ENCODE results near the gene CPPED1. TPM values are rescaled to one million over a fixed set of nuclear protein-coding genes. Genes with fewer than 3 reads are reported as not detected.

Gene CPPED1
- total and polyA plus RNA-seq, 8 donors, result 9.1 to 33.3 (median 9.8) TPM

- Histone ChIP-seq H3K27me3 (no peaks in the 10 kb centered on the region), H3K36me3 (peaks cover 0 to 10% of the 10 kb centered on the region in 2 donors), H3K4me1 (peaks cover 0 to 13% of the 10 kb centered on the region in 2 donors), H3K27ac (no peak overlapping the region), H3K9me3 (peaks cover 0 to 3% of the 10 kb centered on the region in 2 donors), H3K4me3 (no peak overlapping the region)
- ATAC-seq, result no peak
- no peak for DNase-seq
- TF ChIP-seq, protein P1, sequence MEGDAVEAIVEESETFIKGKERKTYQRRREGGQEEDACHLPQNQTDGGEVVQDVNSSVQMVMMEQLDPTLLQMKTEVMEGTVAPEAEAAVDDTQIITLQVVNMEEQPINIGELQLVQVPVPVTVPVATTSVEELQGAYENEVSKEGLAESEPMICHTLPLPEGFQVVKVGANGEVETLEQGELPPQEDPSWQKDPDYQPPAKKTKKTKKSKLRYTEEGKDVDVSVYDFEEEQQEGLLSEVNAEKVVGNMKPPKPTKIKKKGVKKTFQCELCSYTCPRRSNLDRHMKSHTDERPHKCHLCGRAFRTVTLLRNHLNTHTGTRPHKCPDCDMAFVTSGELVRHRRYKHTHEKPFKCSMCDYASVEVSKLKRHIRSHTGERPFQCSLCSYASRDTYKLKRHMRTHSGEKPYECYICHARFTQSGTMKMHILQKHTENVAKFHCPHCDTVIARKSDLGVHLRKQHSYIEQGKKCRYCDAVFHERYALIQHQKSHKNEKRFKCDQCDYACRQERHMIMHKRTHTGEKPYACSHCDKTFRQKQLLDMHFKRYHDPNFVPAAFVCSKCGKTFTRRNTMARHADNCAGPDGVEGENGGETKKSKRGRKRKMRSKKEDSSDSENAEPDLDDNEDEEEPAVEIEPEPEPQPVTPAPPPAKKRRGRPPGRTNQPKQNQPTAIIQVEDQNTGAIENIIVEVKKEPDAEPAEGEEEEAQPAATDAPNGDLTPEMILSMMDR (IDR thresholded peaks at IDR 0.05), result no peak
- intact Hi-C loops (cut with DNase I), result no loop called here
Measured at GRCh38 chr16:12716658-12717057, 87.0 kb downstream of the CPPED1 start.

DNA sequence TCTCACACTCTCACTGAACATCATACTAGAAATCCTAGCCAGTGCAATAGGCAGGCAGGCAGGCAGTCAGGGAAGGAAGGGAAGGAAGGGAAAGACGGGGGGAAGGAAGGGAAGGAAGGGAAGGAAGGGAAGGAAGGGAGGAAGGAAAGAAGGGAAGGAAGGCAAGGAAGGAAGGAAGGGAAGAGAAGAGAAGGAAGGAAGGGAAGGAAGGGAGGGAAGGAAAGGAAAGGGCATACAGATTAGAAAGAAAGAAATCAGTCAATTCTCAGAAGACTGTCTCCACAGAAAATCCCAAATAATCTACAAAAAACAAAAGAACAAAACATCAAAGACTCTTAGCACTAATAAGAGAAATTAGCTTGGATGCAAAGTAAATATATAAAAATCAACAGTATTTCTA lies 93.9 kb downstream of the CPPED1 start:
- Histone ChIP-seq H3K4me1 (peaks cover 0 to 13% of the 10 kb centered on the region in 2 donors), H3K27me3 (no peaks in the 10 kb centered on the region), H3K4me3 (no peak overlapping the region), H3K27ac (no peak overlapping the region), H3K36me3 (peaks cover 0 to 3% of the 10 kb centered on the region in 2 donors), H3K9me3 (peaks cover 0 to 3% of the 10 kb centered on the region in 2 donors)
- DNase-seq, result no peak
- TF ChIP-seq, protein P1 (IDR thresholded peaks at IDR 0.05), result no peak
- no peak for ATAC-seq
- intact Hi-C loops (cut with DNase I), result no loop called here

- ATAC-seq, result no peak
- Histone ChIP-seq H3K4me1 (peaks cover 0 to 10% of the 10 kb centered on the region in 2 donors), H3K4me3 (no peak overlapping the region), H3K9me3 (peaks cover 0 to 1% of the 10 kb centered on the region in 2 donors), H3K36me3 (peaks cover 0 to 19% of the 10 kb centered on the region in 2 donors), H3K27ac (no peak overlapping the region), H3K27me3 (no peaks in the 10 kb centered on the region)
- DNase-seq, result no peak
- TF ChIP-seq, protein P1 (IDR thresholded peaks at IDR 0.05), result no peak
- intact Hi-C loops (cut with DNase I), result no loop called here
Measured at GRCh38 chr16:12708266-12708665, 95.4 kb downstream of the CPPED1 start.

DNA sequence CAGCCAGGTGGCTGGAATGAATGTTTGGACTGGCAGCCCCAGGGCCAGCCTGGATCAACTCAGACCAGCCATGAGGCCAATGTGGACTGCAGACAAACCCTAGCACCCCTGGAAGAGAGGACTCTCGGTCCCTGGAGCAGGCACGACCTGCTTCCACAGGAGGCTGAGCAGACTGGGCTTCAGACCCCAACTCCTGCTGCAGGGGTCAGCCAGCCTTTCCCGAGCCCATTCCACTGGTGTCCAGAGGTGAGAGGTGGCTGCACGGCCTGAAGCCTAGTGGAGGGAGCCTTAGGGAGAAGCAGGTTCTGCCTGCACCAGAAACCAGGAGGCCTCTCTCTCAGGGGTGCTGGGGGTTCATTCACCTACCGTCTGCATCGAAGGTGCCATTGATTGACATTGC lies 97.1 kb downstream of the CPPED1 start:
- Histone ChIP-seq H3K27me3 (no peaks in the 10 kb centered on the region), H3K4me3 (no peak overlapping the region), H3K27ac (no peak overlapping the region), H3K36me3 (peaks cover 0 to 31% of the 10 kb centered on the region in 2 donors), H3K9me3 (peaks cover 0 to 1% of the 10 kb centered on the region in 2 donors), H3K4me1 (no peaks in the 10 kb centered on the region)
- TF ChIP-seq, protein P1 (IDR thresholded peaks at IDR 0.05), result no peak
- DNase-seq (no peak), ATAC-seq (no peak)
- intact Hi-C loops (cut with DNase I), result no loop called here

GRCh38 chr16:12704492-12705111 lies 99.1 kb downstream of the CPPED1 start:
- no peak overlapping the region for H3K4me3 ChIP-seq
- no peak for DNase-seq
- intact Hi-C loops (cut with DNase I), result no loop called here
- H3K27ac ChIP-seq, result no peak overlapping the region
- ATAC-seq, result no peak
- no peaks in the 10 kb centered on the region for H3K4me1 ChIP-seq
- TF ChIP-seq, protein P1 (IDR thresholded peaks at IDR 0.05), result no peak
- peaks cover 0 to 50% of the 10 kb centered on the region in 2 donors for H3K36me3 ChIP-seq
- H3K9me3 ChIP-seq, result no peaks in the 10 kb centered on the region
- H3K27me3 ChIP-seq, result no peaks in the 10 kb centered on the region
